Tibial nerve (tissue), 4 donors: Measurements from ENCODE around the gene NID1. TPM values are rescaled to one million over a fixed set of nuclear protein-coding genes. Genes with fewer than 3 reads are reported as not detected.

Source experiments
- DNase-seq, 2 donors: peaks; one replicate each; pipeline ENCODE4 v3.0.0-alpha.2; 2019; ENCODE audit warnings: low spot score in 2 of 2
- H3K27ac ChIP-seq, 4 donors: fragments of 200-600 bp; sonication (generic) in 3 of 4; one replicate each; pipeline ENCODE4 v1.5.1; 2017 to 2019; ENCODE audit warnings: mild to moderate bottlenecking in 1 of 4
- H3K27me3 ChIP-seq, 2 donors: fragments of 200-600 bp; sonication (generic) in 1 of 2; one replicate each; pipeline versions ENCODE4 v1.5.1 to v1.6.0; 2017 to 2019
- H3K36me3 ChIP-seq, 3 donors: fragments of 200-600 bp; sonication (generic); one replicate each; pipeline ENCODE4 v1.5.1; 2018 to 2019
- H3K4me1 ChIP-seq, 4 donors: fragments of 200-600 bp; sonication (generic) in 3 of 4; one replicate each; pipeline ENCODE4 v1.5.1; 2017 to 2019
- H3K4me3 ChIP-seq, 4 donors: fragments of 200-600 bp; sonication (generic) in 3 of 4; one replicate each; pipeline ENCODE4 v1.5.1; 2017 to 2019; ENCODE audit warnings: mild to moderate bottlenecking in 1 of 4, moderate library complexity in 1 of 4
- H3K9me3 ChIP-seq, 4 donors: fragments of 200-600 bp; sonication (generic) in 3 of 4; one replicate each; pipeline ENCODE4 v1.5.1; 2017 to 2019
- EP300 ChIP-seq, 2 donors: sonication (generic); formaldehyde crosslinking; IDR thresholded peaks; one replicate each; pipeline ENCODE4 v1.6.1; 2017; ENCODE audit warnings: antibody characterized with exemption in 2 of 2, mild to moderate bottlenecking in 1 of 2
- POLR2A ChIP-seq, 2 donors: fragments of 450-650 bp; IDR thresholded peaks; one replicate each; pipeline ENCODE4 v1.6.1; 2017; ENCODE audit warnings: antibody characterized with exemption in 2 of 2, mild to moderate bottlenecking in 2 of 2, moderate library complexity in 2 of 2
- WGBS, 2 donors: methylation state at CpG; one replicate each; pipeline ENCODE4 v1.1.5; 2018; 5-methylcytosine and 5-hydroxymethylcytosine counted together
- total RNA-seq, 4 donors: library from RNA; depleted of rRNA; stranded (reverse); fragments of >200 nt; gene quantifications; one replicate each; pipeline ENCODE4 v1.1.0, GENCODE V29; 2016
- TF ChIP-seq, protein P1 (sequence below), 5 experiments: fragments of 200-600 bp in 3 of 5; fragments of 450-650 bp in 2 of 5; sonication (generic) in 3 of 5; IDR thresholded peaks; one replicate each; pipeline ENCODE4 v1.5.1; 2016 to 2019; ENCODE audit warnings: antibody characterized with exemption in 5 of 5, mild to moderate bottlenecking in 3 of 5, moderate library complexity in 2 of 5

Gene NID1
- total RNA-seq, 4 donors from 2014 or later: 192 to 321 (median 215) TPM

DNA sequence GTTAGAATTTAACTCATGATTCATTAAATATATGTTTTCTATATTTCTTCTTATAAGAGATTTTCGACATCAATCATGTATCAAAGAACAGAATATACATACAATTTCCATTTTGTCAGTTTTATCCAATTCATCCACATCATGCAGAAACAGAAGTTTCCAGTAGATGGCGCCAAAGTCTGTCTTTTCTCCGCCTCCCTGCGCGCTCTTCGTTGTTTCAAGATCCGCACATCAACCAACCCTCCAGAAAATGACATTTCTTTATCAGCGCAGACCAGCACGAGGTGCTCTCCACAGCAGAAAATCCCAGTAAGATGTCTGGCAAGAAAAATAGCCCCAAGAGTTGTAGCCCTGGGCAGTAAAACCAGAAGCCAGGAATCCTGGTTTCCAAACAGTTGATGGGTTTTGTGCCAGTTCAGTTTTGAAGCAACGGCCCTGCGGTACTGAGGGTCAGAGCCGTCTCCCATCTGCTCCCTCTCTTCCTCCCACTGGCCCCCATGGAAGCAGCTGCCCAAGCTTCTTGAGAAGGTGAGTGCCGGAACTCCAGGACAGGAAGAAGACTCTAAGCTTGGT, 38.8 kb upstream of the NID1 start:
- H3K4me1 ChIP-seq: peaks cover 0 to 11% (median 0%) of the 10 kb centered on the region in 4 donors
- no peak overlapping the region for H3K4me3 ChIP-seq
- H3K9me3 ChIP-seq: no peaks in the 10 kb centered on the region
- no peaks in the 10 kb centered on the region for H3K27me3 ChIP-seq
- H3K36me3 ChIP-seq: no peaks in the 10 kb centered on the region
- no peak overlapping the region for H3K27ac ChIP-seq
- DNase-seq: peak; percentile 23 to 78
- WGBS, 2 donors: 22 to 26% methylated on average over 13 of the region's 13 CpGs
- TF ChIP-seq, protein P1, sequence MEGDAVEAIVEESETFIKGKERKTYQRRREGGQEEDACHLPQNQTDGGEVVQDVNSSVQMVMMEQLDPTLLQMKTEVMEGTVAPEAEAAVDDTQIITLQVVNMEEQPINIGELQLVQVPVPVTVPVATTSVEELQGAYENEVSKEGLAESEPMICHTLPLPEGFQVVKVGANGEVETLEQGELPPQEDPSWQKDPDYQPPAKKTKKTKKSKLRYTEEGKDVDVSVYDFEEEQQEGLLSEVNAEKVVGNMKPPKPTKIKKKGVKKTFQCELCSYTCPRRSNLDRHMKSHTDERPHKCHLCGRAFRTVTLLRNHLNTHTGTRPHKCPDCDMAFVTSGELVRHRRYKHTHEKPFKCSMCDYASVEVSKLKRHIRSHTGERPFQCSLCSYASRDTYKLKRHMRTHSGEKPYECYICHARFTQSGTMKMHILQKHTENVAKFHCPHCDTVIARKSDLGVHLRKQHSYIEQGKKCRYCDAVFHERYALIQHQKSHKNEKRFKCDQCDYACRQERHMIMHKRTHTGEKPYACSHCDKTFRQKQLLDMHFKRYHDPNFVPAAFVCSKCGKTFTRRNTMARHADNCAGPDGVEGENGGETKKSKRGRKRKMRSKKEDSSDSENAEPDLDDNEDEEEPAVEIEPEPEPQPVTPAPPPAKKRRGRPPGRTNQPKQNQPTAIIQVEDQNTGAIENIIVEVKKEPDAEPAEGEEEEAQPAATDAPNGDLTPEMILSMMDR (IDR thresholded peaks at IDR 0.05): peak; percentile 72 to 85 (median 80)
- no peak for TF ChIP-seq POLR2A (IDR thresholded peaks at IDR 0.05)
- TF ChIP-seq EP300 (IDR thresholded peaks at IDR 0.05): no peak

- H3K27ac ChIP-seq: no peak overlapping the region
- DNase-seq: no peak
- 27 to 35% methylated on average over 7 of the region's 7 CpGs for WGBS, 2 donors
- peaks cover 0 to 11% (median 0%) of the 10 kb centered on the region in 4 donors for H3K4me1 ChIP-seq
- H3K4me3 ChIP-seq: no peak overlapping the region
- H3K27me3 ChIP-seq: no peaks in the 10 kb centered on the region
- TF ChIP-seq, protein P1 (IDR thresholded peaks at IDR 0.05): no peak
- TF ChIP-seq EP300 (IDR thresholded peaks at IDR 0.05) (no peak), POLR2A (IDR thresholded peaks at IDR 0.05) (no peak)
- H3K9me3 ChIP-seq: no peaks in the 10 kb centered on the region
- H3K36me3 ChIP-seq: no peaks in the 10 kb centered on the region
These were observed 38.2 kb upstream of the NID1 start for GRCh38 chr1:236103059-236103458.

- TF ChIP-seq EP300 (IDR thresholded peaks at IDR 0.05) (no peak), POLR2A (IDR thresholded peaks at IDR 0.05) (no peak)
- DNase-seq: no peak
These were observed 37.7 kb upstream of the NID1 start for GRCh38 chr1:236102611-236103010.

DNA sequence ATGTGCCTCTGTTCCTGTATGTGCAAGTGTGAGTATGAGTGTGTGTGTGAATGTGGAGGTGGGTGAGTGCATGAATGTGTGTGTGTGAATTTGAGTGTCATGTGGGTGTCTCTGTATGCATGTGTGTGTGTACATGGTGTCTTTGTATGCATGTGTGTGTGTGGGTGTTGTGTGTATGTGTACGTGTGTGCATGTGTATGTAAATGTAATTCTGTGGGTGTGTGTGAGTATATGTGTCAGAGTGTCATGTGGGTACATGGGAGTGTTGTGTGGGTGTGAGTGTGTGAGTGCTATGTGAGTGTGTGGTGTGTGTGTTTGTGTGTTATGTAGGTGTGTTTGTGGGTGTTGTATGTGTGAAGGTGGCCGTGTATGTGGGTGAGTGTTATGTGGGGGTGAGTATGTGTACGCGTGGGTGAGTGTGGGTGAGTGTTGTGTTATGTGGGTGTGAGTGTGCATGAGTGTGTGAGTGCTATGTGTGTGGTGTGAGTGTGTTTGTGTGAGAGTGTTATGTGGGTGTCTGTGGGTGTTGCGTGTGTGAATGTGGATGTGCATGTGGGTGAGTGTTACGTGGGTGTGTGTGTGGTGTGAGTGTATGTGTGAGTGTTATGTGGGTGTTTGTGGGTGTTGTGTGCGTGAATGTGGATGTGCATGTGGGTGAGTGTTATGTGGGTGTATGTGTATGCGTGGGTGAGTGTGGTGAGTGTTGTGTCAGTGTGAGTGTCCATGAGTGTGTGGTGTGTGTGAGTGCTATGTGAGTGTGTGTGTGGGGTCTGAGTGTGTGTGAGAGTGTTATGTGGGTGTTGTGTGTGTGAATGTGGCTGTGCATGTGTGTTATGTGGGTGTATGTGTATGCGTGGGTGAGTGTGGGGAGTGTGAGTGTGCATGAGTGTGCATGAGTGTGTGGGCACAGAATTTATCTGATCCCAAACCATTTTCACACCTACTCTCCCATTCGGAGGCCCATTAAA, 36.6 kb upstream of the NID1 start:
- 80 to 81% methylated on average over 10 of the region's 10 CpGs for WGBS, 2 donors
- peaks cover 0 to 4% (median 0%) of the 10 kb centered on the region in 4 donors for H3K9me3 ChIP-seq
- TF ChIP-seq, protein P1 (IDR thresholded peaks at IDR 0.05): no peak
- TF ChIP-seq EP300 (IDR thresholded peaks at IDR 0.05): no peak

More at GRCh38 chr1:236102611-236103010, 37.7 kb upstream of the NID1 start:
- Histone ChIP-seq H3K27ac (no peak overlapping the region), H3K9me3 (no peaks in the 10 kb centered on the region), H3K4me1 (peaks cover 0 to 11% (median 0%) of the 10 kb centered on the region in 4 donors), H3K27me3 (no peaks in the 10 kb centered on the region), H3K36me3 (no peaks in the 10 kb centered on the region), H3K4me3 (no peak overlapping the region)
- WGBS, 2 donors: 80 to 83% methylated on average over 7 to 11 of the region's 11 CpGs

DNA sequence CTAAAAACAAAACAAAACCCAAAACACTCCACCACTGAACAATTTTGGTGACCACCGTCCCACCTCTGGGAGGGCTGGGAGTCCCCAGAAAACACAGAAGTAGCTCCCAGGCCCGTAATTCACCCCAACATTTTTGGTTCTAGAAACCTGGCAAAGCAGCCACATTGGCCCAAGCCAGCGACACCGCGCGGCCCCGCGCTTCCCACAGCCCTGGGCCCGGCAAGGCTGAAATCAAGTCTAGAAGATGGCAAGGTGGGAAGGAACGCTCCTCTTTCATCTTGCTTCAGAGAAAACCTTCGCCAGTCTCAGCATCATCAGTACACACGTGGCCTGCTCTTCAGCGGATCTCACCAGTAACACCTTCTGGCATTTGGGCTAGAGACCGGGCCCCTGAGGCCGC, 35.9 kb upstream of the NID1 start:
- Histone ChIP-seq H3K27me3 (no peaks in the 10 kb centered on the region), H3K4me3 (no peak overlapping the region), H3K27ac (no peak overlapping the region), H3K4me1 (peaks cover 0 to 11% (median 0%) of the 10 kb centered on the region in 4 donors), H3K36me3 (no peaks in the 10 kb centered on the region), H3K9me3 (peaks cover 0 to 4% (median 0%) of the 10 kb centered on the region in 4 donors)
- TF ChIP-seq POLR2A (IDR thresholded peaks at IDR 0.05) (no peak), EP300 (IDR thresholded peaks at IDR 0.05) (no peak)
- TF ChIP-seq, protein P1 (IDR thresholded peaks at IDR 0.05): no peak
- 96 to 97% methylated on average over 15 of the region's 15 CpGs for WGBS, 2 donors
- no peak for DNase-seq

More for the DNA sequence above, 36.6 kb upstream of the NID1 start:
- Histone ChIP-seq H3K27me3 (no peaks in the 10 kb centered on the region), H3K4me3 (no peak overlapping the region), H3K4me1 (peaks cover 0 to 11% (median 0%) of the 10 kb centered on the region in 4 donors), H3K36me3 (no peaks in the 10 kb centered on the region), H3K27ac (no peak overlapping the region)
- no peak for DNase-seq
